T-helper 1 cell treated with Interleukin-12 subunit alpha and Interleukin-12 subunit beta and Interleukin-4 antibody, amounts not matched to agents 30 μg/mL and 1 μg/mL, for 36 hours (primary cell): Measurements from ENCODE around the gene ATP8B1.

Experiments
- H3K27ac Mint-ChIP-seq: one replicate; pipeline ENCODE4 v1.8.0; 2021; ENCODE audit warnings: mild to moderate bottlenecking, mixed read lengths
- H3K27me3 Mint-ChIP-seq: one replicate; pipeline ENCODE4 v1.8.0; 2021; ENCODE audit warnings: low read depth, mixed read lengths
- H3K36me3 Mint-ChIP-seq: one replicate; pipeline ENCODE4 v1.8.0; 2021; ENCODE audit warnings: low read depth, mixed read lengths
- H3K4me1 Mint-ChIP-seq: one replicate; pipeline ENCODE4 v1.8.0; 2021; ENCODE audit warnings: low read depth, mixed read lengths
- H3K4me3 Mint-ChIP-seq: one replicate; pipeline ENCODE4 v1.8.0; 2021; ENCODE audit warnings: mild to moderate bottlenecking, moderate library complexity, mixed read lengths
- H3K9me3 Mint-ChIP-seq: one replicate; pipeline ENCODE4 v1.8.0; 2021; ENCODE audit warnings: mixed read lengths

The ATP8B1 gene

DNA sequence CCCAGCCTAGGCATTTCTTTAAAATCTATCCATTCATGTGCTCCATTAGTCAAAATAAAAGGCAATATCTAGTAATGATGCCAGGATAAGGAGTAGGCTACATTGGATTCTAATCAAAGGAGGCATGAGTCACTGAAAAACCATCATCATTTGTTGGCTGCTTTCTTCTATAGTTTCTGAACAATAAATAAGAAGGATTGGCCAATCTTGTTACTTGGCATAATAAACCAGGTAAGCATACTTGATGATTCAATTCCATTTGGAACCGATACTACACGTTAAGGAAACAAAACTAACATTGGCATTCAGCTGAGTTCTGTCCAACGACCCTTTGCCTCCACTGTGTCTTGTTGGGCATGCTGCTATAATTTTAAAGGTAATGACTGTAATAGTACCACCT, 27.2 kb downstream of the ATP8B1 start:
- Mint-ChIP-seq H3K27me3 (peaks cover 5% of the 10 kb centered on the region), H3K27ac (no peak overlapping the region), H3K4me1 (no peaks in the 10 kb centered on the region), H3K9me3 (no peaks in the 10 kb centered on the region), H3K36me3 (no peaks in the 10 kb centered on the region), H3K4me3 (no peak overlapping the region)

DNA sequence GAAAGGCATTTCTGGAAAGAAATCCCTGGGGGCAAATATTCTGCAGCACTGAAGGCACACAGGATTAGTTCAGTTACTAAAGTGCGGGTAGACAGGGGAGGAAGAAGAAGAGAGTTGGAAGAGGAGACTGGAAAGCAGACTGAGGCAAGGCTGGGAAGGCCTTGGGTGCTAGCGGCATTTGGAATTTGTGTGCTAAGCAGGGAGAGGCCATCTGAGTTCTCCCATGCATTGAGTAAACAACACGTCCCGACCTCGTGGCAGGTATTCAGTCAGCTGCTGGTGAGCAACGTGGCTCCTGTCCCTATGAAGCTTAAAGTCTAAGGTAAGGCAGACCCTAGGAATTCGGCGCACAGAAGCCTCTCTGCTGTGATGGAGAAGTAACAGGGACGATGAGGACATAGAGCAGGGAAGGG, 30.7 kb downstream of the ATP8B1 start:
- Mint-ChIP-seq H3K27me3 (peaks cover 5% of the 10 kb centered on the region), H3K36me3 (no peaks in the 10 kb centered on the region), H3K4me3 (no peak overlapping the region), H3K9me3 (no peaks in the 10 kb centered on the region), H3K4me1 (no peaks in the 10 kb centered on the region), H3K27ac (no peak overlapping the region)

DNA sequence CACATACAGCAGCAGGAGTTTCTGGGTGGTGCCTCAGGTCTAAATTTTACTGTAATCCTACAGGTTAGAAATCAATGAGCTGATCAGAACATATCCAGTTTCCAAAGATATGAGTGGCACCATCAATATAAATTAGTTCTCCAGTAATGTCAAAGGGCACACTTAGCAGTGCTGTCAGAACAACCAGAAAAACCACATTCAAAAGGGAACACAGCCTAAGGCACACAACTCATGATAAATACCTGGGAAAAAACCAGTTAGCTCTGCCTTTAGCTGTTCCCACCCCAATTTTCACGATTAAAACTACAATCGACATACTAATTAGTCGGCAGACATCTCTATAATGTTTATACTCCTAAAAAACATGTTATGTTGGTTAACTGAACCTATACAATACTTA, 31.5 kb downstream of the ATP8B1 start:
- Mint-ChIP-seq H3K9me3 (no peaks in the 10 kb centered on the region), H3K27ac (no peak overlapping the region), H3K4me1 (no peaks in the 10 kb centered on the region), H3K4me3 (no peak overlapping the region), H3K27me3 (peaks cover 5% of the 10 kb centered on the region), H3K36me3 (no peaks in the 10 kb centered on the region)

DNA sequence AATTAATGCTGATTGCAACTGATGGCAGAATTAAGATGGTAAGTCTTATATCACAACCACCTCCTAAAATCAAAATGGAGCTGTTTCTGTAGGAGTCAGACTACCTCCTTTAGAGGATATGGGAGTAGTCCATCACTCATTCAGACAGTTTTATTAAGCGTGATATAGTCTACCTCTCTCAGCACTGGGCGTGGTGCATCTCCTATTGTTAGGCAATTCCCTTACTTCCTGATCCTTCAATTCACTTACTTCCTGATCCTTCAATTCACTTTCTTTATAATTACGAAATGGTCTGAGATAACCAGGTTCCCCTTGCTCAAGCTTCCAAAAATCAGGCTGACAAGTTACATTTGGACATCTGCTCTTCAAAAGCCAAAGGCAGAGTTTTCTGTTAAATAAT, 31.9 kb downstream of the ATP8B1 start:
- Mint-ChIP-seq H3K36me3 (no peaks in the 10 kb centered on the region), H3K4me3 (no peak overlapping the region)

DNA sequence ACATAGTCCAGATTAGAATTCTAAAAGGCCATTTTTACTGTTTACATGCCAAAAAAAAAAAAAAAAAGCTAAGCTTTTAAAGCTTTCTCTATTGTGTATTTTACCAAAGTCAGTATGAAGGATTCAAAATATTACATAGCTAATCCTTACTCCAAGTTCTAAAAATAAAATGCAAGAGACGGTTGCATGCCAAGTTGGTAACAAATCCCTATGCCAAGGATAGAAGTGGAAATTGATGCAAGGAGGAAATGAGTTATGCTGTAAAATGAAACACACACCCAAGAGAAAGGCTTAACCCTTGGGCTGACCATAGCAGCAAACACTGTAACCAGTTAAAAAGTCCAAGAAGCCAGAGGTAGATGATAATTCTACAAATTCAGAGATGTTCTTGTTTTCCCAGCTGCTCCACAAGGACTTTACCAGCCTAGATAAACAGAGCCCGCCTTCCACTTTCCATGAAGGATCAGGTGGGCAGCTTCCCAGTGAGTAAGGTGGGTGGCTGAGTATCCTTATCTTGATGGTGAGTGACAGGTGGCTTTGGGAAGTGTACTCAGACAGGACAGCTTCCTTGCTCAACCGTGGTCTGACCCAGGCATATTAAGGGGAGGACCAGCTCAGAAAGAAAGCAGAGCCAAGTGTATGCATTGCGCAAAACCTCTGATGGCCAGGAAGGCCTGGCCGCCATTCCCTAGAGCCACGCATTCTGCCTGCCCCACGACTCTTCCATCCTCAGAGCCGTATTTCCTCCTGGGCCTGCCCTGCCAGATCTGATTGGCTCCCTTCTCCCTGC, 34.4 kb downstream of the ATP8B1 start:
- Mint-ChIP-seq H3K36me3 (no peaks in the 10 kb centered on the region), H3K27me3 (no peaks in the 10 kb centered on the region), H3K4me3 (no peak overlapping the region), H3K27ac (no peak overlapping the region), H3K9me3 (no peaks in the 10 kb centered on the region), H3K4me1 (no peaks in the 10 kb centered on the region)

More for the DNA sequence above, 31.9 kb downstream of the ATP8B1 start:
- H3K9me3 Mint-ChIP-seq: no peaks in the 10 kb centered on the region
- no peak overlapping the region for H3K27ac Mint-ChIP-seq
- H3K4me1 Mint-ChIP-seq: no peaks in the 10 kb centered on the region
- H3K27me3 Mint-ChIP-seq: peaks cover 5% of the 10 kb centered on the region

DNA sequence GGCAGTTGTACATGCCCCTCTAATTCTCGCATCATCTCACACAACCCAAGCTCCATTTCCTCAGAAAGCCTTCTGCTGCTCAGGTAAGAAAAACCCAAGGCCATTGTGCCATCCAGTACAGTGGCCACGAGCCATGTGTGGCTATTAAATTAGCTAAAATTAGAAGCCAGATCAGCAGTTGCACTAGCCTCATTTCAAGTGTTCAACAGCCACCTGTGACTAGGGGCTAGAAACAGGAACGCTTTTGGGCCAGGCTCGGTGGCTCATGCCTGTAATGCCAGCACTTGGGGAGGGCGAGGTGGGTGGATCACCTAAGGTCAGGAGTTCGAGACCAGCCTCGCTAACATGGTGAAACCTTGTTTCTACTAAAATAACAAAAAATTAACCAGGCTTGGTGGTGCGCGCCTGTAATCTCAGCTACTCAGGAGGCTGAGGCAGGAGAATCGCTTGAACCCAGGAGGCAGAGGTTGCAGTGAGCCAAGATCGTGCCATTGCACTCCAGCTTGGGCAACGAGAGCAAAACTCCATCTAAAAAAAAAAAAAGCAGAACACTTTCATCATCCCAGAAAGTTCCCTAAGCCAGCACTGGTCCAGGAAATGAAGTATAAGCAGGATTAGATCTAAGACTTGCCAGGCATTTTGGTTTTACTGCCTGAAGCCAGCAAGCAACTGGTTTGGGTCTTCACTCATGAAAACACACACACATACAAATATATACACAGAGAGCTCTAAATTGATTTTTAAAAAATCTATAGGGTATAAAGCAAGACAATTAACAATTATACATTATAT, 35.7 kb downstream of the ATP8B1 start:
- Mint-ChIP-seq H3K36me3 (no peaks in the 10 kb centered on the region), H3K4me1 (no peaks in the 10 kb centered on the region), H3K27ac (no peak overlapping the region), H3K27me3 (no peaks in the 10 kb centered on the region), H3K4me3 (no peak overlapping the region), H3K9me3 (no peaks in the 10 kb centered on the region)

DNA sequence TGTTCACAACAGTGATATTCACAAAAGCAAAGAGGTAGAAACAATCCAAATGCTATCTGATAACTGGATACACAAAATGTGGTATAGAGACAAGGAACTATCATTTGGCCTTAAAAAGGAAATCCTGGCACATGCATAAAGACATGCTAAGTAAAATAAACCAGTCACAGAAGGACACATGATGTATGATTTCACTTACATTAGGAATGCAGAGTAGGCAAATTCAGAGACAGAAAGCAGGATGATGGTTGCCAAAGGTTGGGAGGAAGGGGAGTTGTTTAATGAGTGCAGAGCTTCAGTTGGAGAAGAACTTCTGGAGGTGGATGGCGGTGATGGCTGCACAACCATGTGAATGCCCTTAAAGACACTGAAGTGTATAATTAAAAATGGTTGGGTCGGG, 38.1 kb downstream of the ATP8B1 start:
- Mint-ChIP-seq H3K27ac (no peak overlapping the region), H3K36me3 (no peaks in the 10 kb centered on the region)

DNA sequence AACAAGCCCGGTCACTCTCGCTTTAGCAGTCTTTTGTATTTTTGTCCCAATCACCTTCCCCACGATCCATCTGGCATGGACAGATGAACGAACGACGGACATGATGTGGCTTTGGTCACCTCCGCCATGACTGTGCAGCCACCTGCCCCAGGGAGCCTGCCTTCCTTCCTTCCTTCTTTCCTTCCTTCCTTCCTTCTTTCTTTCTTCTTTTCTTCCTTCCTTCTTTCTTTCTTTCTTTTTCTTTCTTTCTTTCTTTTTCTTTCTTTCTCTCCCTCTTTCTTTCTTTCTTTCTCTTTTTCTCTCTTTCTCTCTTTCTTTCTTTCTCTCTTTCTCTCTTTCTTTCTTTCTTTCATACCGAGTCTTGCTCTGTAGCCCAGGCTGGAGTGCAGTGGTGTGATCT, 39.0 kb downstream of the ATP8B1 start:
- Mint-ChIP-seq H3K36me3 (no peaks in the 10 kb centered on the region), H3K9me3 (no peaks in the 10 kb centered on the region), H3K27me3 (no peaks in the 10 kb centered on the region), H3K27ac (no peak overlapping the region), H3K4me1 (no peaks in the 10 kb centered on the region), H3K4me3 (no peak overlapping the region)

More for the DNA sequence above, 38.1 kb downstream of the ATP8B1 start:
- Mint-ChIP-seq H3K4me1 (no peaks in the 10 kb centered on the region), H3K27me3 (no peaks in the 10 kb centered on the region), H3K4me3 (no peak overlapping the region), H3K9me3 (no peaks in the 10 kb centered on the region)

DNA sequence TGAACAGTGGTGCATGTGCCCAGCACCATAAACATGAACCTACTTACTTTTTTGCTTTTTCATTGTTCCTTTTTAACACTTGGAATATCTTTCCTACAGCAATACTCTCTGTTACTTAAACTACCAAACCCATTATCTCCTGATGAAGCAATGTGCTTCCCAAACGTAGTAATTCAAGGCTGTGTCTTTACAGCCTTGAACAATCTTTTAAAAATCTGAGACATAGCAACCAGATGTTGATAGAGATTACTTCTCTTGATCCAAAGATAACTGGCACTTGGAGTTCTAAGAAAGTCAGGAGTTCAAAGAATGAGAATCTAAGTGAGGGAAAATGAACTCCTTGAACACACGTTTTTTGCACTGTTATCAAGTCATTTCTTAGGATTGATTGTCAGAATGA, 40.4 kb downstream of the ATP8B1 start:
- Mint-ChIP-seq H3K4me3 (no peak overlapping the region), H3K9me3 (no peaks in the 10 kb centered on the region), H3K27me3 (no peaks in the 10 kb centered on the region), H3K36me3 (no peaks in the 10 kb centered on the region), H3K4me1 (no peaks in the 10 kb centered on the region), H3K27ac (no peak overlapping the region)

DNA sequence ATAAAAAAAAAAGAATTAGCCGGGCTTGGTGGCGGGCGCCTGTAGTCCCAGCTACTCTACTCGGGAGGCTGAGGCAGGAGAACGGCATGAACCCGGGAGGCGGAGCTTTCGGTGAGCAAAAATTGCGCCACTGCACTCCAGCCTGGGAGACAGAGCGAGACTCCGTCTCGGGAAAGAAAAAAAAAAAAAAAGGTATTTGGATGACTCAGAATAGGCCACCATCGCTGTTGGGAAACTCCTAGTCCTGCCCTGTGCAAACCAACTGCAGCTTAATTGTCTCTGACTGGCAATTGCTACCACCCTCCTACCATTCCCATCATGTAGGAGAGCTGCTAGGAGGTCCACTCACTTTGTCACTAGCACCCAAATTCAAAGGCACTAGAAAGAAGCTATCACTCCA, 43.5 kb downstream of the ATP8B1 start:
- H3K4me3 Mint-ChIP-seq: no peak overlapping the region
- H3K36me3 Mint-ChIP-seq: no peaks in the 10 kb centered on the region
- H3K9me3 Mint-ChIP-seq: no peaks in the 10 kb centered on the region
- no peak overlapping the region for H3K27ac Mint-ChIP-seq
- no peaks in the 10 kb centered on the region for H3K4me1 Mint-ChIP-seq
- no peaks in the 10 kb centered on the region for H3K27me3 Mint-ChIP-seq

DNA sequence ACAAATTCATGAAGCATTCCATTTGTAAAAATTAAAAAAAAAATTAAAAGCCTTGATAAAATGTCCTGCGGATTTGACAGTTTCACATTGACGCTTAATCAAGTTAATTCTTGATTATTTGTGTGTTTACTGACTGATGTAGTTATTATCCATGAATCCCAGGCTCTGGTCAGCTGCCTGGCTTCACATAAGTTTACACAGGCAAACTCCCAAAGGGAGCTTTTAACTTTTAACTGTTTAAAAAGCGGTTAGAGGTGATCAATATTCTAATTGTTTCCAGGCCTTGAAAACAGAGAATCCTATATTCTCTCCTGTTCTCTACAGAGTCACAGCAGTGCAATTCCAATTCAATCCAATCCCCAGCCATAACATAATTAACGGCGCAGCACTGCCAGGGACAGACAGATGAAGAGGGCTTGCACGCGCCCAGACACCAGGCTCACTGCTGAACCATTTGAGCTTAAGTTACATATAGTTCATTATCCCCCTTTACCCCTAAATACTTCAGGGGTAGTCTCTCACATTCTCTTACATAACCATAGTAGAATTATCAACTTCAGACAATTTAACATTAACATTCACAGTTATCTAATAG, 47.5 kb downstream of the ATP8B1 start:
- H3K9me3 Mint-ChIP-seq: no peaks in the 10 kb centered on the region
- peaks cover 4% of the 10 kb centered on the region for H3K4me1 Mint-ChIP-seq
- no peak overlapping the region for H3K4me3 Mint-ChIP-seq
- no peaks in the 10 kb centered on the region for H3K36me3 Mint-ChIP-seq
- H3K27me3 Mint-ChIP-seq: no peaks in the 10 kb centered on the region
- no peak overlapping the region for H3K27ac Mint-ChIP-seq

DNA sequence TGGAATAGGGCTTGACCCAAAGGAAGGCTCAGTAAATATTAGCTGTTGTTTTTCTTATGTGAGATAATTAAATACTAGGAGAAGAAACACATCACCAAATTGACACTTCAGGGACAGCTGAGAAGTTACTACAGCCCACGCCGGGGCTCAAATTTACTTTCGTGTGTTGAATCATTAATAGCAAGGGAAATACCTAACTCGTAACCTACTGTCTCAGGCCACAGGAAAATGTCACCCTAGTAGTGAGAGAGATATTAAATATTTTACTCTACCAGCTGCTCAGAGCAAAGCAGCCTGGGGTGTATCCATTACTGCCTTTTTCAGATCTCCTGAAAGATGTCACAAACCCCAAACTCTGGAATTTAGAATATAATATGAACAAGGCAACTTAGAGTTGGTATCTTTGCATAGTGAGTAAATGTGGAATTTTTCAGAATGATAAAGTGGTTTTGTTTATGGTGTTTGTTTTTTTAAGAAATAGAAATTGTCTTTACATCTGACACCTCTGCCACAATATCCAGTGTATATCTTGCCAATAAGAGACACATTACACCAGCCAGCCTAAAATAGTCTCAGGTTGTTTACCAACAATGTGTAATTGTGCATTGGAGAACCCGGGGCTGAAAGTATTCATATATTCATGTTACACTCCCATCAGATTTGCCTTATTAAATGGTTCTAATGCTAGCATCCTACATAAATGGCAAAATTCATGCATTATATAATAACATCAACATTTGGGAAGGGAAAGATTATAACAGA, 48.4 kb downstream of the ATP8B1 start:
- Mint-ChIP-seq H3K4me1 (peaks cover 4% of the 10 kb centered on the region), H3K9me3 (no peaks in the 10 kb centered on the region), H3K27ac (no peak overlapping the region), H3K36me3 (no peaks in the 10 kb centered on the region), H3K4me3 (no peak overlapping the region), H3K27me3 (no peaks in the 10 kb centered on the region)

DNA sequence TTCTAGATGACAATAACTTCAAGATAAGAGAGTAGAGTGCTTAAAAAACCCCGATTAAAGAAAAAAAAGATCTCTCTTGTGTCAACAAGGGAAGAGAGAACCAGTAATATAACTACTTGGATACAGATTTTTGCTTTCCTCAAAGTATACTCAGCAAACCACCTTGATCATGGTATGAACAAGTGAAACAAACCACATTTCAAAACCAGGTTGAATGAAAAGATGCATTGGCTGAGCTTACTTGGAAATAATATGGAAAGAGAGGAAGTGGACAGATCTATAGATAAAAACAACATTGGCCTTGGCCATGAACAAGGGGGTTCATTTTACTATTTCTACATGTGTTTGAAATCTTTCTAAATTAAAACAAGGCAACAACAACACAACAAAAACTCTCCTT, 50.1 kb downstream of the ATP8B1 start:
- H3K27ac Mint-ChIP-seq: no peak overlapping the region
- peaks cover 4% of the 10 kb centered on the region for H3K4me1 Mint-ChIP-seq
- H3K27me3 Mint-ChIP-seq: no peaks in the 10 kb centered on the region
- H3K4me3 Mint-ChIP-seq: no peak overlapping the region
- H3K9me3 Mint-ChIP-seq: no peaks in the 10 kb centered on the region
- no peaks in the 10 kb centered on the region for H3K36me3 Mint-ChIP-seq

DNA sequence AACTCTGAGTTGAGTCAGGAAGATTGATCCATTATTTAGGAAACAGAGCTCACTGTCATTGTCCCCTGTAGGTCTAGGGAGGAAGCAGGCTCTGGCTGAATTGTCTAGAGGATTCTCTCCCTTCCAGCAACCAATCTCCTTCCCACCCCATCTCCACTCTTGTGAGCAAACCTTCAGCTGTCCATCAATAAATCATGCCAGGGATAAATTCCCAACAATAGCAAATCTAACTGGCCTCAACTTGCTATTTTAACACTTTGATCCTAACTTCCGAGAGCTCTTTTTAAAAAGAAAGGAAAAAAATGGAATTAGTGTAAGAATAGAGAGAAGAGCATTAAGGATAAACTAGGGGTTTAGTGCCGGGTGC, 53.5 kb downstream of the ATP8B1 start:
- Mint-ChIP-seq H3K4me1 (peaks cover 4% of the 10 kb centered on the region), H3K27me3 (no peaks in the 10 kb centered on the region), H3K4me3 (no peak overlapping the region), H3K9me3 (no peaks in the 10 kb centered on the region), H3K27ac (no peak overlapping the region), H3K36me3 (no peaks in the 10 kb centered on the region)
